Measurements from ENCODE around the gene GFRA4. TPM values are rescaled to one million over a fixed set of nuclear protein-coding genes. Genes with fewer than 3 reads are reported as not detected.

Gene GFRA4
- total RNA-seq, 1 experiment from 2014 or later = not detected

- Histone ChIP-seq H3K9me2 (replicated peaks; ENCODE audit: insufficient read depth, low read length) (no peaks in the 10 kb centered on the region), H3K27me3 (ENCODE audit: low read length) (no peaks in the 10 kb centered on the region), H3K4me2 (ENCODE audit: low read depth, low read length, poor library complexity, severe bottlenecking) (no peak overlapping the region), H3K4me1 (ENCODE audit: low read length) (no peaks in the 10 kb centered on the region), H3K27ac (ENCODE audit: low read length) (no peak overlapping the region), H3K79me2 (ENCODE audit: low read length) (no peaks in the 10 kb centered on the region), H4K20me1 (ENCODE audit: insufficient read depth, low read depth, low read length) (no peaks in the 10 kb centered on the region; the same call in 1 of the 2 replicates), H3K9me3 (ENCODE audit: low read length) (no peaks in the 10 kb centered on the region), H2AFZ (ENCODE audit: low read length) (no peak overlapping the region), H3K9ac (ENCODE audit: low read length) (no peak overlapping the region), H3K4me3 (ENCODE audit: low read length) (no peak overlapping the region), H3K36me3 (ENCODE audit: insufficient read depth, low read length) (no peaks in the 10 kb centered on the region)
- no peak for DNase-seq
Measured at GRCh38 chr20:3705970-3706739, 43.0 kb upstream of the GFRA4 start.

- no peak for DNase-seq
- H3K36me3 ChIP-seq (ENCODE audit: insufficient read depth, low read length) = no peaks in the 10 kb centered on the region
- H3K9me2 ChIP-seq (replicated peaks; ENCODE audit: insufficient read depth, low read length) = no peaks in the 10 kb centered on the region
- no peak overlapping the region for H3K4me2 ChIP-seq (ENCODE audit: low read depth, low read length, poor library complexity, severe bottlenecking)
- no peaks in the 10 kb centered on the region for H3K79me2 ChIP-seq (ENCODE audit: low read length)
- H3K9ac ChIP-seq (ENCODE audit: low read length) = no peak overlapping the region
- H3K9me3 ChIP-seq (ENCODE audit: low read length) = no peaks in the 10 kb centered on the region
- no peak overlapping the region for H3K4me3 ChIP-seq (ENCODE audit: low read length)
- H3K27ac ChIP-seq (ENCODE audit: low read length) = no peak overlapping the region
- H2AFZ ChIP-seq (ENCODE audit: low read length) = no peak overlapping the region
- H4K20me1 ChIP-seq (ENCODE audit: insufficient read depth, low read depth, low read length) = no peaks in the 10 kb centered on the region; the same call in 1 of the 2 replicates
- no peaks in the 10 kb centered on the region for H3K4me1 ChIP-seq (ENCODE audit: low read length)
- no peaks in the 10 kb centered on the region for H3K27me3 ChIP-seq (ENCODE audit: low read length)
Measured at GRCh38 chr20:3705491-3705969, 42.3 kb upstream of the GFRA4 start.

GRCh38 chr20:3704087-3704486, 40.9 kb upstream of the GFRA4 start:
- no peaks in the 10 kb centered on the region for H3K79me2 ChIP-seq (ENCODE audit: low read length)
- DNase-seq = no peak
- no peak overlapping the region for H2AFZ ChIP-seq (ENCODE audit: low read length)
- no peaks in the 10 kb centered on the region for H3K27me3 ChIP-seq (ENCODE audit: low read length)
- H3K36me3 ChIP-seq (ENCODE audit: insufficient read depth, low read length) = no peaks in the 10 kb centered on the region
- no peaks in the 10 kb centered on the region for H3K4me1 ChIP-seq (ENCODE audit: low read length)
- no peaks in the 10 kb centered on the region for H3K9me2 ChIP-seq (replicated peaks; ENCODE audit: insufficient read depth, low read length)
- H4K20me1 ChIP-seq (ENCODE audit: insufficient read depth, low read depth, low read length) = no peaks in the 10 kb centered on the region; the same call in 1 of the 2 replicates
- no peak overlapping the region for H3K27ac ChIP-seq (ENCODE audit: low read length)
- no peak overlapping the region for H3K9ac ChIP-seq (ENCODE audit: low read length)
- no peaks in the 10 kb centered on the region for H3K9me3 ChIP-seq (ENCODE audit: low read length)
- H3K4me2 ChIP-seq (ENCODE audit: low read depth, low read length, poor library complexity, severe bottlenecking) = no peak overlapping the region
- H3K4me3 ChIP-seq (ENCODE audit: low read length) = no peak overlapping the region

- Histone ChIP-seq H3K27ac (ENCODE audit: low read length) (no peak overlapping the region), H3K27me3 (ENCODE audit: low read length) (no peaks in the 10 kb centered on the region), H3K9me3 (ENCODE audit: low read length) (no peaks in the 10 kb centered on the region), H2AFZ (ENCODE audit: low read length) (no peak overlapping the region), H3K9me2 (replicated peaks; ENCODE audit: insufficient read depth, low read length) (no peaks in the 10 kb centered on the region), H3K79me2 (ENCODE audit: low read length) (no peaks in the 10 kb centered on the region), H3K36me3 (ENCODE audit: insufficient read depth, low read length) (no peaks in the 10 kb centered on the region), H3K4me2 (ENCODE audit: low read depth, low read length, poor library complexity, severe bottlenecking) (no peak overlapping the region), H4K20me1 (ENCODE audit: insufficient read depth, low read depth, low read length) (no peaks in the 10 kb centered on the region; the same call in 1 of the 2 replicates), H3K4me1 (ENCODE audit: low read length) (no peaks in the 10 kb centered on the region), H3K4me3 (ENCODE audit: low read length) (no peak overlapping the region), H3K9ac (ENCODE audit: low read length) (no peak overlapping the region)
- no peak for DNase-seq
Measured at GRCh38 chr20:3702611-3703391, 39.6 kb upstream of the GFRA4 start.

- no peaks in the 10 kb centered on the region for H3K27me3 ChIP-seq (ENCODE audit: low read length)
- no peak overlapping the region for H3K4me3 ChIP-seq (ENCODE audit: low read length)
- DNase-seq = no peak
- H2AFZ ChIP-seq (ENCODE audit: low read length) = no peak overlapping the region
- no peak overlapping the region for H3K9ac ChIP-seq (ENCODE audit: low read length)
- H3K79me2 ChIP-seq (ENCODE audit: low read length) = no peaks in the 10 kb centered on the region
- no peak overlapping the region for H3K4me2 ChIP-seq (ENCODE audit: low read depth, low read length, poor library complexity, severe bottlenecking)
- peaks cover 3% of the 10 kb centered on the region; the same call in 1 of the 2 replicates for H3K9me3 ChIP-seq (ENCODE audit: low read length)
- H3K4me1 ChIP-seq (ENCODE audit: low read length) = no peaks in the 10 kb centered on the region
- H3K36me3 ChIP-seq (ENCODE audit: insufficient read depth, low read length) = no peaks in the 10 kb centered on the region
- H4K20me1 ChIP-seq (ENCODE audit: insufficient read depth, low read depth, low read length) = no peaks in the 10 kb centered on the region; the same call in 1 of the 2 replicates
- H3K27ac ChIP-seq (ENCODE audit: low read length) = no peak overlapping the region
- no peaks in the 10 kb centered on the region for H3K9me2 ChIP-seq (replicated peaks; ENCODE audit: insufficient read depth, low read length)
Measured at GRCh38 chr20:3701061-3701998, 38.1 kb upstream of the GFRA4 start.

- no peaks in the 10 kb centered on the region for H4K20me1 ChIP-seq (ENCODE audit: insufficient read depth, low read depth, low read length)
- no peaks in the 10 kb centered on the region for H3K36me3 ChIP-seq (ENCODE audit: insufficient read depth, low read length)
- H2AFZ ChIP-seq (ENCODE audit: low read length) = no peak overlapping the region
- no peaks in the 10 kb centered on the region for H3K4me1 ChIP-seq (ENCODE audit: low read length)
- no peak for DNase-seq
- no peak overlapping the region for H3K4me3 ChIP-seq (ENCODE audit: low read length)
- no peaks in the 10 kb centered on the region for H3K9me2 ChIP-seq (replicated peaks; ENCODE audit: insufficient read depth, low read length)
- H3K27me3 ChIP-seq (ENCODE audit: low read length) = no peaks in the 10 kb centered on the region
- H3K9ac ChIP-seq (ENCODE audit: low read length) = no peak overlapping the region
- H3K27ac ChIP-seq (ENCODE audit: low read length) = no peak overlapping the region
- H3K4me2 ChIP-seq (ENCODE audit: low read depth, low read length, poor library complexity, severe bottlenecking) = no peak overlapping the region
- no peaks in the 10 kb centered on the region for H3K79me2 ChIP-seq (ENCODE audit: low read length)
- peaks cover 4% of the 10 kb centered on the region; the same call in 1 of the 2 replicates for H3K9me3 ChIP-seq (ENCODE audit: low read length)
Measured at GRCh38 chr20:3699037-3699436, 35.8 kb upstream of the GFRA4 start.

GRCh38 chr20:3698591-3699001, 35.4 kb upstream of the GFRA4 start:
- no peaks in the 10 kb centered on the region for H3K9me2 ChIP-seq (replicated peaks; ENCODE audit: insufficient read depth, low read length)
- no peak overlapping the region for H3K4me3 ChIP-seq (ENCODE audit: low read length)
- no peaks in the 10 kb centered on the region for H3K36me3 ChIP-seq (ENCODE audit: insufficient read depth, low read length)

More at GRCh38 chr20:3698591-3699001, 35.4 kb upstream of the GFRA4 start:
- peaks cover 4% of the 10 kb centered on the region; the same call in 1 of the 2 replicates for H3K9me3 ChIP-seq (ENCODE audit: low read length)
- no peaks in the 10 kb centered on the region for H3K27me3 ChIP-seq (ENCODE audit: low read length)
- no peak overlapping the region for H3K9ac ChIP-seq (ENCODE audit: low read length)
- no peaks in the 10 kb centered on the region for H3K4me1 ChIP-seq (ENCODE audit: low read length)
- no peaks in the 10 kb centered on the region for H3K79me2 ChIP-seq (ENCODE audit: low read length)
- H3K4me2 ChIP-seq (ENCODE audit: low read depth, low read length, poor library complexity, severe bottlenecking) = no peak overlapping the region
- H3K27ac ChIP-seq (ENCODE audit: low read length) = no peak overlapping the region
- DNase-seq = no peak
- no peak overlapping the region for H2AFZ ChIP-seq (ENCODE audit: low read length)
- no peaks in the 10 kb centered on the region for H4K20me1 ChIP-seq (ENCODE audit: insufficient read depth, low read depth, low read length)

Measured in Karpas-422 (cell line).